Hepatocyte (in vitro differentiated cells): ENCODE data around the gene SAMD4A. TPM values are rescaled to one million over a fixed set of nuclear protein-coding genes. Genes with fewer than 3 reads are reported as not detected.
"Not testable (repeated sequence)": the region's sequence is repeated elsewhere in the genome, so short reads cannot be mapped to it uniquely, and the experiment has no call there.

ENCODE experiments used
- DNase-seq: peaks from one replicate; pipeline ENCODE4 v3.0.0-alpha.2; 2016; ENCODE audit warnings: low spot score
- H2AFZ ChIP-seq: fragments of 200-600 bp; sonication (generic); 2 replicates; pipeline ENCODE4 v1.6.0; 2016; ENCODE audit warnings: antibody characterized with exemption, mild to moderate bottlenecking
- H3K27ac ChIP-seq: fragments of 200-600 bp; sonication (generic); 2 replicates; pipeline ENCODE4 v1.5.1; 2016; ENCODE audit warnings: mild to moderate bottlenecking
- H3K27me3 ChIP-seq: fragments of 200-600 bp; sonication (generic); 2 replicates; pipeline ENCODE4 v1.6.1; 2016
- H3K36me3 ChIP-seq: fragments of 200-600 bp; sonication (generic); replicated peaks from 2 replicates; pipeline ENCODE4 v1.5.1; 2016; ENCODE audit warnings: low read depth; ENCODE audit not compliant: insufficient read depth
- H3K4me1 ChIP-seq: fragments of 200-600 bp; sonication (generic); 2 replicates; pipeline ENCODE4 v1.5.1; 2016; ENCODE audit warnings: mild to moderate bottlenecking, moderate library complexity; ENCODE audit not compliant: insufficient read depth
- H3K4me2 ChIP-seq: fragments of 200-600 bp; sonication (generic); 2 replicates; pipeline ENCODE4 v1.6.0; 2016
- H3K4me3 ChIP-seq: fragments of 200-600 bp; sonication (generic); 2 replicates; pipeline ENCODE4 v1.5.1; 2016; ENCODE audit warnings: mild to moderate bottlenecking
- H3K79me2 ChIP-seq: fragments of 200-600 bp; sonication (generic); 2 replicates; pipeline ENCODE4 v1.6.0; 2017; ENCODE audit warnings: mild to moderate bottlenecking
- H3K9me2 ChIP-seq: fragments of 200-600 bp; sonication (generic); replicated peaks from 2 replicates; pipeline ENCODE4 v1.6.0; 2017; ENCODE audit warnings: mild to moderate bottlenecking; ENCODE audit not compliant: insufficient read depth
- H3K9me3 ChIP-seq: fragments of 200-600 bp; sonication (generic); 2 replicates; pipeline ENCODE4 v1.5.1; 2016; ENCODE audit warnings: low read depth, mild to moderate bottlenecking
- H4K20me1 ChIP-seq: fragments of 200-600 bp; sonication (generic); 2 replicates; pipeline ENCODE4 v1.6.0; 2016; ENCODE audit warnings: mild to moderate bottlenecking; ENCODE audit not compliant: insufficient read depth, poor library complexity, severe bottlenecking
- EZH2 ChIP-seq: fragments of 200-600 bp; sonication (generic); IDR thresholded peaks from 2 replicates; pipeline ENCODE4 v1.6.1; 2016; ENCODE audit warnings: antibody characterized with exemption, mild to moderate bottlenecking, borderline replicate concordance
- EZH2phosphoT487 ChIP-seq: fragments of 200-600 bp; sonication (generic); IDR thresholded peaks from one replicate; pipeline ENCODE4 v1.6.1; 2018; ENCODE audit warnings: antibody characterized with exemption, mild to moderate bottlenecking, low read depth, moderate library complexity; ENCODE audit not compliant: unreplicated experiment, severe bottlenecking
- WGBS: methylation state at CpG from one replicate; pipeline ENCODE4 v1.1.6; 2016; ENCODE audit warnings: low lambda C conversion rate; ENCODE audit errors: missing lambda C conversion rate; 5-methylcytosine and 5-hydroxymethylcytosine counted together
- polyA plus RNA-seq: library from polyadenylated mRNA; unstranded; fragments of >200 nt; fragmentation: Nextera tagmentation; extraction: Ambion mirVana; gene quantifications from 2 replicates; pipeline ENCODE4 v1.2.1, GENCODE V29; 2016
- total RNA-seq: library from RNA; depleted of rRNA; stranded (reverse); fragments of >200 nt; gene quantifications from 2 replicates; pipeline ENCODE4 v1.2.3, GENCODE V29; 2014
- TF ChIP-seq, protein P1 (sequence below): fragments of 200-600 bp; sonication (generic); IDR thresholded peaks from 2 replicates; pipeline ENCODE4 v1.5.1; 2016; ENCODE audit warnings: antibody characterized with exemption, mild to moderate bottlenecking; ENCODE audit not compliant: poor library complexity

Gene SAMD4A
- total and polyA plus RNA-seq, 2 experiments from 2014 or later, result 10.5 to 15.7 TPM

DNA sequence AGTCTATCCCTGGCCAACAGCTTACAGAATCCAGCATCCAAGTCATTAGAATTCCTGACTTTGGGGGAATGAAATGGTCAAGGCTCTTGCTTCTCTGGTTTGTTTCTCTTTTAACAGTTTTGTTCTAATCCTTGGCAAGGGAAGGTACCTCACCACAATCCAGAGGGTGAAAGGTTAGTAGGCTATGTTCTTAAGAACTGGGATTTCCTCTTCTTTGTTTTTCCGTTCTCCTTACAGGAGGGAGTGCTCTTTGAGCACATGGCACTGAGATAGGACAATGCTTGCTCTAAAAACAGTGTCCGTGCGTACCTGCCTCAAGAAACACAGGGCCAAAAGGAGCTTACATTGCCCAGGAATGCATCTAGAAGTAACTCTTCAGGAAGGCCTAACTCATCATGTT lies 179.1 kb downstream of the SAMD4A start:
- no peak for DNase-seq
- Histone ChIP-seq H3K9me2 (no peaks in the 10 kb centered on the region), H4K20me1 (no peaks in the 10 kb centered on the region), H3K4me3 (no peak overlapping the region), H2AFZ (no peak overlapping the region), H3K27me3 (no peaks in the 10 kb centered on the region), H3K4me1 (no peaks in the 10 kb centered on the region), H3K79me2 (no peaks in the 10 kb centered on the region), H3K4me2 (no peak overlapping the region), H3K9me3 (no peaks in the 10 kb centered on the region), H3K27ac (no peak overlapping the region), H3K36me3 (no peaks in the 10 kb centered on the region)
- 90% methylated on average over 3 of the region's 3 CpGs for WGBS
- TF ChIP-seq EZH2, result no peak
- no peak for TF ChIP-seq EZH2phosphoT487
- TF ChIP-seq, protein P1, sequence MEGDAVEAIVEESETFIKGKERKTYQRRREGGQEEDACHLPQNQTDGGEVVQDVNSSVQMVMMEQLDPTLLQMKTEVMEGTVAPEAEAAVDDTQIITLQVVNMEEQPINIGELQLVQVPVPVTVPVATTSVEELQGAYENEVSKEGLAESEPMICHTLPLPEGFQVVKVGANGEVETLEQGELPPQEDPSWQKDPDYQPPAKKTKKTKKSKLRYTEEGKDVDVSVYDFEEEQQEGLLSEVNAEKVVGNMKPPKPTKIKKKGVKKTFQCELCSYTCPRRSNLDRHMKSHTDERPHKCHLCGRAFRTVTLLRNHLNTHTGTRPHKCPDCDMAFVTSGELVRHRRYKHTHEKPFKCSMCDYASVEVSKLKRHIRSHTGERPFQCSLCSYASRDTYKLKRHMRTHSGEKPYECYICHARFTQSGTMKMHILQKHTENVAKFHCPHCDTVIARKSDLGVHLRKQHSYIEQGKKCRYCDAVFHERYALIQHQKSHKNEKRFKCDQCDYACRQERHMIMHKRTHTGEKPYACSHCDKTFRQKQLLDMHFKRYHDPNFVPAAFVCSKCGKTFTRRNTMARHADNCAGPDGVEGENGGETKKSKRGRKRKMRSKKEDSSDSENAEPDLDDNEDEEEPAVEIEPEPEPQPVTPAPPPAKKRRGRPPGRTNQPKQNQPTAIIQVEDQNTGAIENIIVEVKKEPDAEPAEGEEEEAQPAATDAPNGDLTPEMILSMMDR, result no peak

DNA sequence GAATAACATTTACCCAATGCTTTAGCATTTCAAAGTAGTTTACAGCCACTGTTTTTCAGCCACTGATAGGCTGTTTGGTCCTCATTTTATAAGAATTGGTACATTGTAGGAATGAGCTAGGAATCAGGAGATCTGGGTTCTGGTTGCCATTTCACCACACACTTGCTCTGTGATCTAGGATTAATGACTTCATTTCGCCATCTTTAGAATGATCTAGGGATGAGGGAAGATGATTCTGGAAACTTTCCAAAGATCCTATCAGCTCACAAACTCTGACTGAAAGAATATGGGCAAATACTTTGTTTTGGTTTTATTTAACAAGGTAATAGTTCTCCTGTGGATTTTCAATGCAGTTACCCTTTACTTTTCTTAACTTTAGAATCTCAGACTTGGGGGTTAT lies 180.7 kb downstream of the SAMD4A start:
- Histone ChIP-seq H2AFZ (no peak overlapping the region), H4K20me1 (no peaks in the 10 kb centered on the region), H3K4me1 (no peaks in the 10 kb centered on the region), H3K27ac (no peak overlapping the region), H3K4me2 (no peak overlapping the region), H3K27me3 (no peaks in the 10 kb centered on the region), H3K9me3 (no peaks in the 10 kb centered on the region), H3K4me3 (no peak overlapping the region), H3K9me2 (no peaks in the 10 kb centered on the region), H3K36me3 (no peaks in the 10 kb centered on the region), H3K79me2 (no peaks in the 10 kb centered on the region)
- WGBS, result 91% methylated on average over 1 of the region's 1 CpG
- TF ChIP-seq, protein P1, result no peak
- no peak for TF ChIP-seq EZH2phosphoT487
- no peak for TF ChIP-seq EZH2
- no peak for DNase-seq

DNA sequence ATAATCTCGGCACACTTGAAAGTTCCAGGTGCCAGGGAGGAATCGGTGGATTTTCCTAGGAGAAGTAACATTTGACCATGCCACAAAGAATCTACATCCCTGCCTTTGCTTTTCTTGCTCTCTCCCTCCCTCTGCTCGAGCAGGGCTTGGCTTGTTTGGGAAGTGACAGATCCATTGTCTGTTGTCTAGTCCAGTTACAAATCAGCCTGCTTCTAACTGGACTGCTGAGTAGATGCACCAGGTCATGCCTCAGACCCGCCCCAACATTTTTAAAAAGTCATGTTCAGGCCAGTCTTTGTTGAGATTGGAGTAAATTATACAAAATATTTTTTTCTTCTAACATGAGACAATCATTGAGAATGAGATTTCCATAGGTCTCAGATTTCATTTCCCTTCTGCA lies 182.3 kb downstream of the SAMD4A start:
- Histone ChIP-seq H3K27ac (no peak overlapping the region), H3K4me2 (no peak overlapping the region), H3K27me3 (no peaks in the 10 kb centered on the region), H3K79me2 (no peaks in the 10 kb centered on the region), H3K4me3 (no peak overlapping the region), H3K9me2 (no peaks in the 10 kb centered on the region), H2AFZ (no peak overlapping the region), H3K4me1 (no peaks in the 10 kb centered on the region), H3K9me3 (no peaks in the 10 kb centered on the region), H3K36me3 (no peaks in the 10 kb centered on the region), H4K20me1 (no peaks in the 10 kb centered on the region)
- TF ChIP-seq, protein P1, result no peak
- TF ChIP-seq EZH2, result no peak
- 79% methylated on average over 4 of the region's 4 CpGs for WGBS
- no peak for DNase-seq

GRCh38 chr14:54749727-54750126 lies 182.8 kb downstream of the SAMD4A start:
- no peaks in the 10 kb centered on the region for H3K4me1 ChIP-seq
- H3K36me3 ChIP-seq, result no peaks in the 10 kb centered on the region
- WGBS, result 98% methylated on average over 5 of the region's 5 CpGs
- H4K20me1 ChIP-seq, result no peaks in the 10 kb centered on the region
- H3K4me2 ChIP-seq, result no peak overlapping the region
- DNase-seq, result no peak
- no peaks in the 10 kb centered on the region for H3K79me2 ChIP-seq
- TF ChIP-seq EZH2phosphoT487 (no peak), EZH2 (no peak)
- TF ChIP-seq, protein P1, result no peak
- H3K27me3 ChIP-seq, result no peaks in the 10 kb centered on the region
- no peak overlapping the region for H2AFZ ChIP-seq
- H3K27ac ChIP-seq, result no peak overlapping the region
- no peaks in the 10 kb centered on the region for H3K9me2 ChIP-seq
- no peaks in the 10 kb centered on the region for H3K9me3 ChIP-seq
- H3K4me3 ChIP-seq, result no peak overlapping the region

DNA sequence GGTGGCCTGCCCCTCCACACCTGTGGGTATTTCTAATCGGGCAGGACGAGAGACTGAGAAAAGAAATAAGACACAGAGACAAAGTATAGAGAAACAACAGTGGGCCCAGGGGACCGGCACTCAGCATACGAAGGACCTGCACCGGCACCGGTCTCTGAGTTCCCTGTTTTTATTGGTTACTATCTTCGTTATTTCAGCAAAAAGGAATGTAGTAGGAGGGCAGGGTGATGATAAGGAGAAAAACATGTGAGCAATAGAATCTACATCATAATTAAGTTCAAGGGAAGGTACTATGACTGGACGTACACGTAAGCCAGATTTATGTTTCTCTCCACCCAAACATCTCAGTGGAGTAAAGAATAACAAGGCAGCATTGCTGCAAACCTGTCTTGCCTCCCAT lies 185.7 kb downstream of the SAMD4A start:
- H3K79me2 ChIP-seq, DNase-seq, H3K4me2 ChIP-seq, H4K20me1 ChIP-seq, H3K4me3 ChIP-seq, H3K27ac ChIP-seq, H2AFZ ChIP-seq, H3K9me3 ChIP-seq, H3K36me3 ChIP-seq, H3K9me2 ChIP-seq, H3K4me1 ChIP-seq, H3K27me3 ChIP-seq: not testable (repeated sequence)
- WGBS, result 82% methylated on average over 9 of the region's 9 CpGs
